ENCODE data around the gene TMEM14B. TPM values are rescaled to one million over a fixed set of nuclear protein-coding genes. Genes with fewer than 3 reads are reported as not detected.
"Not testable (repeated sequence)": the region's sequence is repeated elsewhere in the genome, so short reads cannot be mapped to it uniquely, and the experiment has no call there.

The TMEM14B gene
- total RNA-seq, 1 experiment from 2014 or later, result 91.4 TPM

GRCh38 chr6:10745116-10745515, 2.5 kb upstream of the TMEM14B start:
- DNase-seq (ENCODE audit: low read depth), result no peak

GRCh38 chr6:10746915-10747250, 722 bp upstream of the TMEM14B start:
- DNase-seq (ENCODE audit: low read depth), result no peak

GRCh38 chr6:10749734-10750133, 2.1 kb downstream of the TMEM14B start:
- no peak for DNase-seq (ENCODE audit: low read depth)

- not testable (repeated sequence) for DNase-seq (ENCODE audit: low read depth)
Observed at GRCh38 chr6:10750568-10750967, 3.0 kb downstream of the TMEM14B start.

- not testable (repeated sequence) for DNase-seq (ENCODE audit: low read depth)
Observed at GRCh38 chr6:10751757-10752156, 4.2 kb downstream of the TMEM14B start.

- DNase-seq (ENCODE audit: low read depth), result no peak
Observed at GRCh38 chr6:10756085-10756484, 8.5 kb downstream of the TMEM14B start.

GRCh38 chr6:10759312-10759839, 11.8 kb downstream of the TMEM14B start:
- DNase-seq (ENCODE audit: low read depth), result peak; percentile 89

- peak; percentile 86 for DNase-seq (ENCODE audit: low read depth)
Observed at GRCh38 chr6:10759884-10760329, 12.3 kb downstream of the TMEM14B start.

- peak; percentile 89 for DNase-seq (ENCODE audit: low read depth)
Observed at GRCh38 chr6:10763006-10763405, 15.4 kb downstream of the TMEM14B start.

GRCh38 chr6:10769419-10769818, 21.8 kb downstream of the TMEM14B start:
- DNase-seq (ENCODE audit: low read depth), result no peak

GRCh38 chr6:10771371-10771894, 23.8 kb downstream of the TMEM14B start:
- no peak for DNase-seq (ENCODE audit: low read depth)

GRCh38 chr6:10778230-10778629, 30.6 kb downstream of the TMEM14B start:
- no peak for DNase-seq (ENCODE audit: low read depth)

GRCh38 chr6:10779076-10779475, 31.5 kb downstream of the TMEM14B start:
- no peak for DNase-seq (ENCODE audit: low read depth)

- DNase-seq (ENCODE audit: low read depth), result peak; percentile 4
Observed at GRCh38 chr6:10791673-10792072, 44.1 kb downstream of the TMEM14B start.

GRCh38 chr6:10792101-10792500, 44.5 kb downstream of the TMEM14B start:
- DNase-seq (ENCODE audit: low read depth), result no peak

GRCh38 chr6:10793035-10793434, 45.4 kb downstream of the TMEM14B start:
- DNase-seq (ENCODE audit: low read depth), result no peak

GRCh38 chr6:10793695-10794094, 46.1 kb downstream of the TMEM14B start:
- DNase-seq (ENCODE audit: low read depth), result no peak

GRCh38 chr6:10794239-10794638, 46.6 kb downstream of the TMEM14B start:
- no peak for DNase-seq (ENCODE audit: low read depth)

GRCh38 chr6:10800810-10801209, 53.2 kb downstream of the TMEM14B start:
- peak; percentile 25 for DNase-seq (ENCODE audit: low read depth)

- peak; percentile 43 for DNase-seq (ENCODE audit: low read depth)
Observed at GRCh38 chr6:10801224-10801848, 53.7 kb downstream of the TMEM14B start.
